ENCODE results near the gene ORAI2. TPM values are rescaled to one million over a fixed set of nuclear protein-coding genes. Genes with fewer than 3 reads are reported as not detected.

Gene ORAI2
- polyA plus RNA-seq, 2 of the 4 experiments (the other 2 are of a cell fraction): 12.8 to 22.1 TPM

GRCh38 chr7:102455596-102455995 is 22.2 kb downstream of the ORAI2 start (continued):
- TF ChIP-seq RAD21 (conservative IDR thresholded peaks at IDR 0.05 in 1 of 2, IDR thresholded peaks at IDR 0.05 in 1 of 2): no peak
- no peak for TF ChIP-seq EHMT2 (IDR thresholded peaks at IDR 0.05; ENCODE audit: low read depth)
- no peak for TF ChIP-seq CHD2 (IDR thresholded peaks at IDR 0.05; ENCODE audit: low read length, partially characterized antibody)
- no peak for TF ChIP-seq BHLHE40 (IDR thresholded peaks at IDR 0.05; ENCODE audit: low read depth, low read length)
- no peak for TF ChIP-seq PHF8 (IDR thresholded peaks at IDR 0.05; ENCODE audit: borderline replicate concordance, low read depth)
- no peak for TF ChIP-seq CTCF (IDR thresholded peaks at IDR 0.05)
- TF ChIP-seq MAZ (IDR thresholded peaks at IDR 0.05; ENCODE audit: borderline replicate concordance, low read depth, low read length): no peak

- POLR2A ChIA-PET: interaction anchor here (0.8 kb wide), 1 partner anchor 8 kb away, joined by 4 read pairs; the partner anchor contains the start of genes ALKBH4 and LRWD1
- DNase-seq (ENCODE audit: low read depth in 1 of 2, low spot score in 1 of 2) (no peak), ATAC-seq (no peak), FAIRE-seq (no peak)
- Histone ChIP-seq H3K4me3 (no peak overlapping the region), H3K27ac (no peak overlapping the region), H3K9me3 (no peaks in the 10 kb centered on the region), H3K4me2 (no peak overlapping the region), H3K4me1 (no peaks in the 10 kb centered on the region)
- TF ChIP-seq E2F6 (IDR thresholded peaks at IDR 0.05; ENCODE audit: borderline replicate concordance, low read depth) (no peak), HEYL (CRISPR knock-in tag; IDR thresholded peaks at IDR 0.05) (no peak), POLR2A (IDR thresholded peaks at IDR 0.05; ENCODE audit: low read length) (no peak), FOXS1 (CRISPR knock-in tag; IDR thresholded peaks at IDR 0.05) (no peak), ZC3H11A (IDR thresholded peaks at IDR 0.05) (no peak)
- WGBS (ENCODE audit: missing lambda C conversion rate): 76% methylated on average over 10 of the region's 10 CpGs
- CTCF ChIA-PET: interaction anchor here (0.5 to 2.2 kb wide), 8 partner anchors 11 to 59 kb away, joined by 3 to 7 read pairs (median 4); no protein-coding TSS in a partner anchor
Measured at GRCh38 chr7:102456327-102456726, 23.0 kb downstream of the ORAI2 start.

GRCh38 chr7:102457352-102457924 is 24.1 kb downstream of the ORAI2 start:
- H3K4me3 ChIP-seq: no peak overlapping the region
- H3K27ac ChIP-seq: no peak overlapping the region
- H3K9me3 ChIP-seq: no peaks in the 10 kb centered on the region
- CTCF ChIA-PET: interaction anchor here (1.1 to 1.9 kb wide), 4 partner anchors 10 to 18 kb away, joined by 3 to 5 read pairs (median 4); no protein-coding TSS in a partner anchor
- POLR2A ChIA-PET: no interaction called here
- FAIRE-seq (no peak), ATAC-seq (no peak), DNase-seq (ENCODE audit: low read depth in 1 of 2, low spot score in 1 of 2) (no peak)
- H3K4me2 ChIP-seq: no peak overlapping the region
- WGBS (ENCODE audit: missing lambda C conversion rate): 92% methylated on average over 35 of the region's 40 CpGs
- H3K4me1 ChIP-seq: no peaks in the 10 kb centered on the region
- no peak for TF ChIP-seq MYC (IDR thresholded peaks at IDR 0.05; ENCODE audit: borderline replicate concordance, low read length)
- no peak for TF ChIP-seq RFX5 (IDR thresholded peaks at IDR 0.05)
- no peak for TF ChIP-seq HMGXB4 (CRISPR knock-in tag; IDR thresholded peaks at IDR 0.05; ENCODE audit: borderline replicate concordance)
- no peak for TF ChIP-seq HOXB5 (CRISPR knock-in tag; IDR thresholded peaks at IDR 0.05)
- TF ChIP-seq ELK1 (IDR thresholded peaks at IDR 0.05; ENCODE audit: low read depth, low read length): no peak
- no peak for TF ChIP-seq ZNF302 (CRISPR knock-in tag; IDR thresholded peaks at IDR 0.05)
- TF ChIP-seq HEYL (CRISPR knock-in tag; IDR thresholded peaks at IDR 0.05): no peak
- TF ChIP-seq CBX8 (IDR thresholded peaks at IDR 0.05): no peak
